ENCODE data around the gene PAX8.

GRCh38 chr2:113175042-113175628, 103.6 kb downstream of the PAX8 start:
- no peak for TF ChIP-seq POLR2A (IDR thresholded peaks at IDR 0.05)
- no peak for TF ChIP-seq CTCF (IDR thresholded peaks at IDR 0.05)

Data from heart left ventricle (tissue), 13 donors.